Lower lobe of right lung (tissue), 2 donors: ENCODE results near the gene ZCCHC3. TPM values are rescaled to one million over a fixed set of nuclear protein-coding genes. Genes with fewer than 3 reads are reported as not detected.

Experiments
- ATAC-seq, 2 donors: fragments of 200-7000 bp; cut with Tn5 transposase; one replicate each; pipeline ENCODE4 v1.9.1; 2020 to 2022; ENCODE audit warnings: mild to moderate bottlenecking in 2 of 2, moderate library complexity in 2 of 2
- DNase-seq: peaks from one replicate; pipeline ENCODE4 v3.0.0-alpha.2; 2020
- H3K27ac ChIP-seq: fragments of 200-600 bp; one replicate; pipeline ENCODE4 v1.8.0; 2022
- H3K27me3 ChIP-seq: fragments of 200-600 bp; one replicate; pipeline ENCODE4 v1.8.0; 2022; ENCODE audit warnings: low read depth
- H3K36me3 ChIP-seq: fragments of 200-600 bp; one replicate; pipeline ENCODE4 v1.8.0; 2022; ENCODE audit warnings: mild to moderate bottlenecking
- H3K4me1 ChIP-seq: fragments of 200-600 bp; one replicate; pipeline ENCODE4 v1.8.0; 2022
- H3K4me3 ChIP-seq: fragments of 200-600 bp; one replicate; pipeline ENCODE4 v1.8.0; 2022; ENCODE audit warnings: mild to moderate bottlenecking
- H3K9me3 ChIP-seq: fragments of 200-600 bp; one replicate; pipeline ENCODE4 v1.8.0; 2022
- intact Hi-C: fragments of 100-400 bp; cut with DNase I; formaldehyde crosslinking; loops from one replicate; pipeline ENCODE4 v1.11.0; 2022
- total RNA-seq: library from RNA; stranded (reverse); fragmentation: NEBNext Ultra II Directional; extraction: Animal tissue kit (Norgen Biotek cat#: 25700); gene quantifications from one replicate; pipeline ENCODE4 v1.2.1, GENCODE V29; 2021
- TF ChIP-seq, protein P1 (sequence below): fragments of 200-600 bp; IDR thresholded peaks from one replicate; pipeline ENCODE4 v1.8.0; 2022; ENCODE audit warnings: antibody characterized with exemption, mild to moderate bottlenecking
- donor health status: DM: no; HTN: yes; CAD: no; lungs with severe emphysema.

The ZCCHC3 gene
- total RNA-seq, 1 donor from 2014 or later = 15.6 TPM

DNA sequence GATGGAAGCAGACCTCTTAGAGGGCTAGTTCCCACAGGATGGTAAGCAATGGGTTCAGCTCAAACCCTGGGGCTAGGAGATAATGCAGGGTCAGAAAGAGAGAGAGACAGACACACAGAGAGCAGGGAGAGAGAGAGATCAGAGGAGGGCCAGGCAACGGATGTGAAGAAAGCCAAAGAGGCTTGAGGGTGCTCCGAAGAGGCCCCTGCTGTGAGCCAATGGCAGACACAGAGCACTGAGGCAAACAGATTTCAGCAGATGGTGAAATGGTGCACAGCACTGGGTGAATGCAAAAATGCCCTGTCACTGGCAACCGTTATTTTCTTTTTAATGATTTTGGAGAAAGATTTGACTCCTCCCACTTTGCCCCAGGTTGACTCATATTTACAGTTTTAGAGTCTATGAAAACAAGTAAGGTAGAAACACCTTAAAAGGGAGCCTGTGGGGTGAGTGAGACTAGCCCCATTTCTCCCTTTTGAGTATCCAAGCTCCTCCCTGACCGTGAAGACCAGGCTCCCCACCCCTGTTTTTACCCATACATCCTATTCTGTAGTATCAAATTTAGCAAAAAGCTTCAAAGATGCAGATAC, 39.0 kb upstream of the ZCCHC3 start:
- no peaks in the 10 kb centered on the region for H3K9me3 ChIP-seq
- intact Hi-C loops = no loop called here
- TF ChIP-seq, protein P1, sequence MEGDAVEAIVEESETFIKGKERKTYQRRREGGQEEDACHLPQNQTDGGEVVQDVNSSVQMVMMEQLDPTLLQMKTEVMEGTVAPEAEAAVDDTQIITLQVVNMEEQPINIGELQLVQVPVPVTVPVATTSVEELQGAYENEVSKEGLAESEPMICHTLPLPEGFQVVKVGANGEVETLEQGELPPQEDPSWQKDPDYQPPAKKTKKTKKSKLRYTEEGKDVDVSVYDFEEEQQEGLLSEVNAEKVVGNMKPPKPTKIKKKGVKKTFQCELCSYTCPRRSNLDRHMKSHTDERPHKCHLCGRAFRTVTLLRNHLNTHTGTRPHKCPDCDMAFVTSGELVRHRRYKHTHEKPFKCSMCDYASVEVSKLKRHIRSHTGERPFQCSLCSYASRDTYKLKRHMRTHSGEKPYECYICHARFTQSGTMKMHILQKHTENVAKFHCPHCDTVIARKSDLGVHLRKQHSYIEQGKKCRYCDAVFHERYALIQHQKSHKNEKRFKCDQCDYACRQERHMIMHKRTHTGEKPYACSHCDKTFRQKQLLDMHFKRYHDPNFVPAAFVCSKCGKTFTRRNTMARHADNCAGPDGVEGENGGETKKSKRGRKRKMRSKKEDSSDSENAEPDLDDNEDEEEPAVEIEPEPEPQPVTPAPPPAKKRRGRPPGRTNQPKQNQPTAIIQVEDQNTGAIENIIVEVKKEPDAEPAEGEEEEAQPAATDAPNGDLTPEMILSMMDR = no peak

DNA sequence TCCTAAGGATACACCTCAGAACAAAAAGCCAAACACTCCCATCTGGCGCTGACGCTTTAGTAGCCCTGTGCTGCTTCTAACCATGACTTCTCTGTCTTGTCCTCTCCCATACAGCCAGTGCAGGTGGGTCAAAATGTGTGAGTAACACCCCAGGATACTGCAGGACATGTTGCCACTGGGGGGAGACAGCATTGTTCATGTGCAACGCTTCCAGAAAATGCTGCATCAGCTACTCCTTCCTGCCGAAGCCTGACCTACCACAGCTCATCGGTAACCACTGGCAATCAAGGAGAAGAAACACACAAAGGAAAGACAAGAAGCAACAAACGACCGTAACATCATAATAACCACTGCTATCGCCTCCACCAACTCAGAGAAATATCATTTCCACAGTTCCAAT, 38.4 kb upstream of the ZCCHC3 start:
- Histone ChIP-seq H3K4me1 (no peaks in the 10 kb centered on the region), H3K9me3 (no peaks in the 10 kb centered on the region), H3K27ac (no peak overlapping the region), H3K36me3 (no peaks in the 10 kb centered on the region), H3K27me3 (no peaks in the 10 kb centered on the region), H3K4me3 (no peak overlapping the region)
- intact Hi-C loops = no loop called here
- no peak for DNase-seq
- peak in 1 of 2 donors; percentile 39 for ATAC-seq
- TF ChIP-seq, protein P1 = peak; percentile 9

More for the DNA sequence above, 39.0 kb upstream of the ZCCHC3 start:
- Histone ChIP-seq H3K4me3 (no peak overlapping the region), H3K27me3 (no peaks in the 10 kb centered on the region), H3K27ac (no peak overlapping the region), H3K36me3 (no peaks in the 10 kb centered on the region), H3K4me1 (no peaks in the 10 kb centered on the region)
- ATAC-seq = no peak
- DNase-seq = no peak

GRCh38 chr20:259981-260380, 37.4 kb upstream of the ZCCHC3 start:
- Histone ChIP-seq H3K4me3 (no peak overlapping the region), H3K27ac (no peak overlapping the region), H3K4me1 (no peaks in the 10 kb centered on the region), H3K27me3 (no peaks in the 10 kb centered on the region), H3K9me3 (no peaks in the 10 kb centered on the region), H3K36me3 (no peaks in the 10 kb centered on the region)
- intact Hi-C loops = no loop called here
- DNase-seq (no peak), ATAC-seq (no peak)
- TF ChIP-seq, protein P1 = no peak

GRCh38 chr20:263701-264100, 33.7 kb upstream of the ZCCHC3 start:
- Histone ChIP-seq H3K9me3 (no peaks in the 10 kb centered on the region), H3K4me3 (no peak overlapping the region), H3K36me3 (no peaks in the 10 kb centered on the region), H3K27me3 (no peaks in the 10 kb centered on the region), H3K4me1 (peaks cover 4% of the 10 kb centered on the region), H3K27ac (no peak overlapping the region)
- intact Hi-C loops = no loop called here
- ATAC-seq (no peak), DNase-seq (no peak)
- TF ChIP-seq, protein P1 = no peak

- ATAC-seq (peak; percentile 96 to 98), DNase-seq (peak; percentile 93)
- TF ChIP-seq, protein P1 = peak; percentile 98
- Histone ChIP-seq H3K27ac (no peak overlapping the region), H3K36me3 (no peaks in the 10 kb centered on the region), H3K4me1 (peaks cover 4% of the 10 kb centered on the region), H3K27me3 (no peaks in the 10 kb centered on the region), H3K9me3 (no peaks in the 10 kb centered on the region), H3K4me3 (peak overlapping the region; percentile 55)
- intact Hi-C loops = no loop called here
Measured at GRCh38 chr20:266596-267562, 30.5 kb upstream of the ZCCHC3 start.
